PC-3 (cell line): Measurements from ENCODE around the gene ARHGAP6. TPM values are rescaled to one million over a fixed set of nuclear protein-coding genes. Genes with fewer than 3 reads are reported as not detected.

ENCODE experiments used
- ATAC-seq: fragments of 200-7000 bp; cut with Tn5 transposase; 2 replicates; pipeline ENCODE4 v1.9.1; 2020; ENCODE audit warnings: mild to moderate bottlenecking, moderate library complexity
- BruUV-seq: library from RNA; stranded (reverse); fragments of 400-500 nt; replicated peaks from 2 replicates; lab custom pipeline; 2021; lab: Mats Ljungman, UMichigan
- CTCF ChIA-PET: fragments of 300-600 bp; sonication (Branson Sonifier 250); formaldehyde crosslinking; loops from one replicate; lab custom pipeline; 2022; ENCODE audit warnings: antibody characterized with exemption; lab: Charles Lee
- POLR2A ChIA-PET: fragments of 300-600 bp; sonication (Branson Sonifier 250); formaldehyde crosslinking; loops from one replicate; lab custom pipeline; 2022; ENCODE audit warnings: antibody characterized with exemption; ENCODE audit not compliant: unreplicated experiment; lab: Charles Lee
- DNase-seq: peaks from one replicate; pipeline ENCODE4 v3.0.0-alpha.2; 2015
- H2AFZ ChIP-seq: fragments of 300-600 bp; sonication (generic); 2 replicates; pipeline ENCODE4 v1.6.0; 2016; ENCODE audit warnings: antibody characterized with exemption, low read length
- H3F3A ChIP-seq: fragments of 300-600 bp; sonication (generic); one replicate; pipeline ENCODE4 v1.6.0; 2017; ENCODE audit warnings: antibody characterized with exemption, low read length, control low read depth, mild to moderate bottlenecking; ENCODE audit not compliant: unreplicated experiment
- H3K27ac ChIP-seq: fragments of 300-600 bp; sonication (generic); 2 replicates; pipeline ENCODE4 v1.5.1; 2016; ENCODE audit warnings: mild to moderate bottlenecking, low read length
- H3K27me3 ChIP-seq: fragments of 300-600 bp; sonication (generic); 2 replicates; pipeline ENCODE4 v1.6.1; 2016; ENCODE audit warnings: low read length, mixed read lengths
- H3K36me3 ChIP-seq: fragments of 300-600 bp; sonication (generic); 2 replicates; pipeline ENCODE4 v1.6.1; 2016; ENCODE audit warnings: low read depth, mixed run types, low read length, mixed read lengths
- H3K4me1 ChIP-seq: fragments of 300-600 bp; sonication (generic); 2 replicates; pipeline ENCODE4 v1.5.1; 2016; ENCODE audit warnings: low read length; ENCODE audit not compliant: insufficient read depth
- H3K4me2 ChIP-seq: fragments of 300-600 bp; sonication (generic); 2 replicates; pipeline ENCODE4 v1.6.0; 2016; ENCODE audit warnings: low read length
- H3K4me3 ChIP-seq: fragments of 300-600 bp; sonication (generic); 2 replicates; pipeline ENCODE4 v1.5.1; 2016; ENCODE audit warnings: mild to moderate bottlenecking, low read length, mixed read lengths
- H3K79me2 ChIP-seq: fragments of 300-600 bp; sonication (generic); 2 replicates; pipeline ENCODE4 v1.6.1; 2017; ENCODE audit warnings: low read length, mixed read lengths
- H3K9ac ChIP-seq: fragments of 300-600 bp; sonication (generic); 2 replicates; pipeline ENCODE4 v1.6.0; 2016; ENCODE audit warnings: mild to moderate bottlenecking, low read length
- H3K9me2 ChIP-seq: fragments of 300-600 bp; sonication (generic); replicated peaks from 2 replicates; pipeline ENCODE4 v1.6.1; 2016; ENCODE audit warnings: mixed run types, low read length, mixed read lengths
- H3K9me3 ChIP-seq: fragments of 300-600 bp; sonication (generic); 2 replicates; pipeline ENCODE4 v1.6.1; 2016; ENCODE audit warnings: low read length, mixed read lengths
- H4K20me1 ChIP-seq: fragments of 300-600 bp; sonication (generic); 2 replicates; pipeline ENCODE4 v1.6.1; 2016; ENCODE audit warnings: low read length, mixed read lengths
- EZH2 ChIP-seq: fragments of 300-600 bp; sonication (generic); IDR thresholded peaks from one replicate; pipeline ENCODE4 v1.6.1; 2017; ENCODE audit warnings: antibody characterized with exemption, mild to moderate bottlenecking, low read length; ENCODE audit not compliant: unreplicated experiment
- EZH2phosphoT487 ChIP-seq: fragments of 300-600 bp; sonication (generic); IDR thresholded peaks from 2 replicates; pipeline ENCODE4 v1.6.1; 2018; ENCODE audit warnings: mild to moderate bottlenecking, antibody characterized with exemption, low read length, borderline replicate concordance
- intact Hi-C: fragments of 100-400 bp; cut with micrococcal nuclease; formaldehyde crosslinking; loops from 2 replicates; pipeline ENCODE4 v1.9.0; 2023
- total RNA-seq: library from RNA; depleted of rRNA; stranded (reverse); fragments of >200 nt; gene quantifications from 2 replicates; pipeline ENCODE4 v1.2.3, GENCODE V29; 2014
- TF ChIP-seq, protein P1 (sequence below): fragments of 300-600 bp; sonication (generic); conservative IDR thresholded peaks from 2 replicates; pipeline ENCODE4 v1.5.1; 2017; ENCODE audit warnings: antibody characterized with exemption, low read depth, mild to moderate bottlenecking, low read length

The ARHGAP6 gene
- total RNA-seq, 1 experiment from 2014 or later: 2.8 TPM

DNA sequence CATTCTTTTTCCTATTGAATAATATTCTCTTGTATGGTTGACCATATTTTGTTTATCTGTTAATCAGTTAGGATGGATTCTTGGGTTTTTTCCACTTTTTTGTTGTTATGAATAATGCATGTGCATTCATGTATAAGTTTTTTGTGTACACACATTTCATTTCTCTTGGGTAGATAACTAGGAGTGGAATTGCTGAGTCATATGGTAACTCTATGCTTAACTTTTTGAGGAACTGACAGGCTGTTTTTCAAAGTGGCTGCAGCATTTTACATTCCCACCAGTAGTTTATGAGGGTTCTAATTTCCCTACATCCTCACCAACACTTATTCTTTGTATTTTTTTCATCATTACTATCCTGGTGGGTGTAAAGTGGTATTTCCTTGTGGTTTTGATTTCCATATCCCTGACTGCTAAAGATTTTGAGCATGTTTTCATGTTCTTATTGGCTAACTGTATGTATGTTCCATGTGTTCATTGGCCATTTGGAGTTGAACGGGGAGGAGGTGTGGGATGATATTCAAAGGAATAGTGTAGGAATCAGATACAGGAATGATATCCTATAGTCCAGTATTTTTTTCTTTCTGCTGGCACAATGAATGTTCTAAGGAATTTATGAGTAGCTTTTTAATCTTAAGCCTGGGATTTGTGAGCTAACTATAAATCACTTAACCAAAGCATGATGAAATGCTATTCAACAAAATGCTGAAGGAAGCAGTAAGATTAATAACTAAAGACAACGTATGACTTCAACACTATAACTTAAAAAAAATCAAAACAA, 258.2 kb downstream of the ARHGAP6 start:
- Histone ChIP-seq H3K27ac (peak overlapping the region; percentile 18; the same call in 1 of the 2 replicates), H3K4me2 (no peak overlapping the region), H3F3A (no peaks in the 10 kb centered on the region), H3K9ac (no peak overlapping the region), H3K4me1 (peaks cover 11% of the 10 kb centered on the region; the same call in 1 of the 2 replicates), H4K20me1 (no peaks in the 10 kb centered on the region), H3K36me3 (no peaks in the 10 kb centered on the region), H3K9me2 (no peaks in the 10 kb centered on the region), H3K4me3 (no peak overlapping the region), H3K79me2 (no peaks in the 10 kb centered on the region), H2AFZ (no peak overlapping the region), H3K27me3 (no peaks in the 10 kb centered on the region), H3K9me3 (no peaks in the 10 kb centered on the region)
- ATAC-seq (no peak), DNase-seq (peak; percentile 35)
- no TSS peak for BruUV-seq
- CTCF ChIA-PET: no interaction called here
- POLR2A ChIA-PET: no interaction called here
- TF ChIP-seq EZH2 (no peak), EZH2phosphoT487 (no peak)
- TF ChIP-seq, protein P1, sequence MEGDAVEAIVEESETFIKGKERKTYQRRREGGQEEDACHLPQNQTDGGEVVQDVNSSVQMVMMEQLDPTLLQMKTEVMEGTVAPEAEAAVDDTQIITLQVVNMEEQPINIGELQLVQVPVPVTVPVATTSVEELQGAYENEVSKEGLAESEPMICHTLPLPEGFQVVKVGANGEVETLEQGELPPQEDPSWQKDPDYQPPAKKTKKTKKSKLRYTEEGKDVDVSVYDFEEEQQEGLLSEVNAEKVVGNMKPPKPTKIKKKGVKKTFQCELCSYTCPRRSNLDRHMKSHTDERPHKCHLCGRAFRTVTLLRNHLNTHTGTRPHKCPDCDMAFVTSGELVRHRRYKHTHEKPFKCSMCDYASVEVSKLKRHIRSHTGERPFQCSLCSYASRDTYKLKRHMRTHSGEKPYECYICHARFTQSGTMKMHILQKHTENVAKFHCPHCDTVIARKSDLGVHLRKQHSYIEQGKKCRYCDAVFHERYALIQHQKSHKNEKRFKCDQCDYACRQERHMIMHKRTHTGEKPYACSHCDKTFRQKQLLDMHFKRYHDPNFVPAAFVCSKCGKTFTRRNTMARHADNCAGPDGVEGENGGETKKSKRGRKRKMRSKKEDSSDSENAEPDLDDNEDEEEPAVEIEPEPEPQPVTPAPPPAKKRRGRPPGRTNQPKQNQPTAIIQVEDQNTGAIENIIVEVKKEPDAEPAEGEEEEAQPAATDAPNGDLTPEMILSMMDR: no peak
- intact Hi-C loops: no loop called here

DNA sequence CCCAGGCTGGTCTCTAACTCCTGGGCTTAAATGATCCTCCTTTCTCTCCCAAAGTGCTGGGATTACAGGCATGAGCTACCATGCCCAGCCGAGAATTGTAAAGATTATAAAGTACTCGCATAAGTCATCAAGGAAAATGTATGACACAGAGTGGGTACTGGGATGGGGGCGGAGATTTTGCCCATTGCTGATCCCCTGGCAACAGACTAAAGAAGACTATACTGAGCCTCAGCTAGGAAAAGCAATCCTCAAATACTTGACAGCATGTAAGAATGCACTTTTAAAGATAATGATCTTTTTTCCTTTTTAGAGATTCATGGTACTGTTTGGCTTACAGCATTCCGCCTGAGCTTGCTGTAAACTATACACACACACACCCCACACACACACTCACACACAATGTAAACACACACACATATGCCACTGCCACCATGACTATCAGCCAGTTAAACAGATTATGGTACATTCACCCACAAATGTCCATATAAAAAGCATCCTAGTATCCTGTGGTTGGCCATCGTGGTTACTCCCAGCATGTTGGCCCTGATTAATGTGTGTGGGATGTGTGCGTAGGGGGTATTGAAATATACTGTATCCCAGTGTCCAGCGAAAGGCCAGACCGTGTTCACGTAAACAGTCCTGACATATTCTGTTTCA, 259.5 kb downstream of the ARHGAP6 start:
- Histone ChIP-seq H4K20me1 (no peaks in the 10 kb centered on the region), H3K27ac (no peak overlapping the region), H3F3A (no peaks in the 10 kb centered on the region), H3K36me3 (no peaks in the 10 kb centered on the region), H3K27me3 (no peaks in the 10 kb centered on the region), H3K9me2 (no peaks in the 10 kb centered on the region), H3K79me2 (no peaks in the 10 kb centered on the region), H3K9me3 (no peaks in the 10 kb centered on the region), H3K4me3 (no peak overlapping the region), H3K9ac (no peak overlapping the region), H3K4me1 (peaks cover 11% of the 10 kb centered on the region; the same call in 1 of the 2 replicates), H3K4me2 (no peak overlapping the region), H2AFZ (no peak overlapping the region)
- ChIA-PET POLR2A (no interaction called here), CTCF (no interaction called here)
- DNase-seq (peak; percentile 14), ATAC-seq (peak; percentile 53)
- TF ChIP-seq EZH2phosphoT487: no peak
- TF ChIP-seq, protein P1: no peak
- TF ChIP-seq EZH2: no peak
- intact Hi-C loops: no loop called here
- BruUV-seq: no TSS peak

DNA sequence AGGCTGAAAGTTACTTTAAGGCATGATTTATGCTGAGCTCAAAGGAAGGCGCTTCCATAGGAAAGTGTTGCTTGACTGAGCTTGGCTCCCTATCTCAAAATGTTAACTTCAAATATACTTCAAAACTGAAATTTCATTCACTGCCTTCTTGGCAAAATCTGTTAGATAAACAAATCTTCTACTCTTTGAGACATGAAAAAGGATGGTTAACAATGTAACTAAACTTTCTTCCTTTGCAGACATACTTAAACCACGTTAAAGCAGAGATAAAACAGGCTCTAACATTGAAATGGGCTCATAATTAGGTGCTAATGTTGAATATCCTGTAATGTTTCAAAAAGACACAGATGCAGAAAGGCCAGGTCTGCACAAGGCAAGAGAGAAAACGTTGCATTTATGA, 262.1 kb downstream of the ARHGAP6 start:
- no peaks in the 10 kb centered on the region for H3K27me3 ChIP-seq
- no peaks in the 10 kb centered on the region for H4K20me1 ChIP-seq
- H3K9me3 ChIP-seq: no peaks in the 10 kb centered on the region
- BruUV-seq: no TSS peak
- H3K4me3 ChIP-seq: no peak overlapping the region
- no peak overlapping the region for H3K9ac ChIP-seq
- no peaks in the 10 kb centered on the region for H3K79me2 ChIP-seq
- DNase-seq (no peak), ATAC-seq (no peak)
- peaks cover 18% of the 10 kb centered on the region for H3K4me1 ChIP-seq
- no peaks in the 10 kb centered on the region for H3F3A ChIP-seq
- no peaks in the 10 kb centered on the region for H3K36me3 ChIP-seq
- ChIA-PET POLR2A (no interaction called here), CTCF (no interaction called here)
- no peak overlapping the region for H2AFZ ChIP-seq
- no peak overlapping the region for H3K4me2 ChIP-seq
- TF ChIP-seq EZH2 (no peak), EZH2phosphoT487 (no peak)
- TF ChIP-seq, protein P1: no peak
- no peak overlapping the region for H3K27ac ChIP-seq
- H3K9me2 ChIP-seq: no peaks in the 10 kb centered on the region
- intact Hi-C loops: no loop called here
